GM21717 (cell line): ENCODE data around the gene CCNH.

Source experiments
- ATAC-seq: cut with Tn5 transposase; IDR thresholded peaks from one replicate; pipeline ENCODE4 v1.9.1; 2021; ENCODE audit warnings: mild to moderate bottlenecking, moderate library complexity; ENCODE audit not compliant: unreplicated experiment

Gene CCNH

GRCh38 chr5:87412630-87413342 lies at the start of gene CCNH:
CCNH (minus strand) TSS chr5:87412930; CDS start chr5:87412794, 136 bp downstream.
- ATAC-seq: peak; percentile 100

- ATAC-seq: no peak
Measured at GRCh38 chr5:87457706-87458105, 45.0 kb upstream of the CCNH start.

- ATAC-seq: no peak
Measured at GRCh38 chr5:87453801-87454200, 41.1 kb upstream of the CCNH start.

- ATAC-seq: no peak
Measured at GRCh38 chr5:87452837-87453236, 40.1 kb upstream of the CCNH start.

GRCh38 chr5:87442419-87442818 lies 29.7 kb upstream of the CCNH start:
- ATAC-seq: no peak

GRCh38 chr5:87438231-87438630 lies 25.5 kb upstream of the CCNH start:
- ATAC-seq: no peak

GRCh38 chr5:87437724-87438123 lies 25.0 kb upstream of the CCNH start:
- no peak for ATAC-seq

GRCh38 chr5:87435144-87435694 lies 22.5 kb upstream of the CCNH start:
- ATAC-seq: no peak

GRCh38 chr5:87434461-87434860 lies 21.7 kb upstream of the CCNH start:
- ATAC-seq: no peak

- no peak for ATAC-seq
Measured at GRCh38 chr5:87433945-87434344, 21.2 kb upstream of the CCNH start.

- ATAC-seq: no peak
Measured at GRCh38 chr5:87432460-87432859, 19.7 kb upstream of the CCNH start.

GRCh38 chr5:87430863-87431457 lies 18.2 kb upstream of the CCNH start:
- ATAC-seq: no peak

- no peak for ATAC-seq
Measured at GRCh38 chr5:87423755-87424154, 11.0 kb upstream of the CCNH start.

- no peak for ATAC-seq
Measured at GRCh38 chr5:87421307-87421706, 8.6 kb upstream of the CCNH start.

- ATAC-seq: no peak
Measured at GRCh38 chr5:87418506-87418905, 5.8 kb upstream of the CCNH start.

- ATAC-seq: no peak
Measured at GRCh38 chr5:87413343-87413645, 564 bp upstream of the CCNH start.

GRCh38 chr5:87411973-87412629 lies 629 bp downstream of the CCNH start:
- peak; percentile 31 for ATAC-seq

- no peak for ATAC-seq
Measured at GRCh38 chr5:87411586-87411972, 1.2 kb downstream of the CCNH start.

- no peak for ATAC-seq
Measured at GRCh38 chr5:87410931-87411330, 1.8 kb downstream of the CCNH start.

GRCh38 chr5:87408204-87408603 lies 4.5 kb downstream of the CCNH start:
- ATAC-seq: no peak

GRCh38 chr5:87405472-87406155 lies 7.1 kb downstream of the CCNH start:
- no peak for ATAC-seq

GRCh38 chr5:87404359-87404758 lies 8.4 kb downstream of the CCNH start:
- ATAC-seq: no peak
